SK-N-SH (cell line): ENCODE measurements around the gene METRNL. TPM values are rescaled to one million over a fixed set of nuclear protein-coding genes. Genes with fewer than 3 reads are reported as not detected.
A peak's percentile ranks its signal among the peaks of the same experiment; 100 is the strongest.

Experiments used
- CTCF ChIA-PET: fragments of 300-600, 350-600 bp; formaldehyde crosslinking; extraction: SDS; loops from one replicate; lab custom pipeline; 2021; lab: Yijun Ruan, JAX
- POLR2A ChIA-PET: fragments of 350-600 bp; sonication (Branson Sonifier 250); formaldehyde crosslinking; extraction: SDS; loops from one replicate; lab custom pipeline; 2020; ENCODE audit warnings: antibody characterized with exemption, inconsistent platforms; lab: Yijun Ruan, JAX
- DNase-seq: peaks from one replicate; pipeline ENCODE4 v3.0.0; 2012
- H2AFZ ChIP-seq: fragments of 200-600 bp; sonication (generic); 2 replicates; pipeline ENCODE4 v1.8.1; 2016; ENCODE audit warnings: antibody characterized with exemption, mild to moderate bottlenecking, low read depth
- H3F3A ChIP-seq: fragments of 200-600 bp; sonication (generic); replicated peaks from 2 replicates; pipeline ENCODE3; 2016; ENCODE audit warnings: antibody characterized with exemption, mild to moderate bottlenecking; ENCODE audit not compliant: insufficient read depth
- H3K27ac ChIP-seq, 2 experiments: fragments of 200-500 bp in 1 of 2; fragments of 200-600 bp in 1 of 2; sonication (Bioruptor generic) in 1 of 2; sonication (generic), shearing (Covaris generic) in 1 of 2; 2 replicates each; pipeline versions ENCODE4 v1.5.1 to v1.6.1; 2014 to 2016; ENCODE audit warnings: low read depth in 2 of 2, inconsistent platforms in 1 of 2, low read length in 1 of 2, mild to moderate bottlenecking in 1 of 2, mixed read lengths in 1 of 2
- H3K27me3 ChIP-seq: fragments of 200-600 bp; sonication (generic), shearing (Covaris generic); 2 replicates; pipeline ENCODE4 v1.6.1; 2016; ENCODE audit warnings: mixed run types; ENCODE audit not compliant: insufficient read depth
- H3K36me3 ChIP-seq, 2 experiments: fragments of 200-500 bp in 1 of 2; fragments of 200-600 bp in 1 of 2; sonication (Bioruptor generic) in 1 of 2; sonication (generic) in 1 of 2; replicated peaks in 1 of 2; 2 replicates each; pipeline versions ENCODE3 to v1.5.1; 2014 to 2016; ENCODE audit warnings: low read length in 1 of 2, mild to moderate bottlenecking in 1 of 2; ENCODE audit not compliant: insufficient read depth in 2 of 2, control insufficient read depth in 1 of 2
- H3K4me1 ChIP-seq, 2 experiments: fragments of 200-500 bp in 1 of 2; fragments of 200-600 bp in 1 of 2; sonication (Bioruptor generic) in 1 of 2; sonication (generic), shearing (Covaris generic) in 1 of 2; 2 replicates each; pipeline versions ENCODE4 v1.5.1 to v1.6.1; 2014 to 2016; ENCODE audit warnings: low read depth in 1 of 2, low read length in 1 of 2, mixed run types in 1 of 2; ENCODE audit not compliant: insufficient read depth in 2 of 2, control insufficient read depth in 1 of 2
- H3K4me2 ChIP-seq: fragments of 200-600 bp; sonication (generic), shearing (Covaris generic); 2 replicates; pipeline ENCODE4 v1.6.1; 2017; ENCODE audit warnings: mixed run types
- H3K4me3 ChIP-seq, 2 experiments: fragments of 200-500 bp in 1 of 2; fragments of 200-600 bp in 1 of 2; sonication (Bioruptor generic) in 1 of 2; sonication (generic), shearing (Covaris generic) in 1 of 2; 2 replicates each; pipeline versions ENCODE4 v1.5.1 to v1.8.1; 2014 to 2016; ENCODE audit warnings: low read depth in 2 of 2, inconsistent platforms in 1 of 2, low read length in 1 of 2, mild to moderate bottlenecking in 1 of 2, mixed read lengths in 1 of 2, moderate library complexity in 1 of 2
- H3K79me2 ChIP-seq: fragments of 200-600 bp; sonication (generic); 2 replicates; pipeline ENCODE4 v1.8.1; 2017; ENCODE audit warnings: mild to moderate bottlenecking; ENCODE audit not compliant: insufficient read depth
- H3K9ac ChIP-seq: fragments of 200-600 bp; sonication (generic); 2 replicates; pipeline ENCODE4 v1.6.1; 2017; ENCODE audit warnings: mixed run types
- H3K9me2 ChIP-seq: fragments of 200-600 bp; sonication (generic); 2 replicates; pipeline ENCODE4 v1.6.1; 2017; ENCODE audit warnings: mixed run types
- H3K9me3 ChIP-seq: fragments of 200-600 bp; sonication (generic); 2 replicates; pipeline ENCODE4 v1.6.1; 2017; ENCODE audit warnings: mixed run types, mild to moderate bottlenecking, moderate library complexity
- H4K20me1 ChIP-seq: fragments of 200-600 bp; sonication (generic); 2 replicates; pipeline ENCODE4 v1.6.1; 2017; ENCODE audit warnings: mild to moderate bottlenecking, mixed run types; ENCODE audit not compliant: insufficient read depth
- CTCF ChIP-seq: fragments of 200-600 bp; sonication (generic); IDR thresholded peaks from 2 replicates; pipeline ENCODE4 v1.6.1; 2017; ENCODE audit warnings: antibody characterized with exemption, mild to moderate bottlenecking, moderate library complexity
- EP300 ChIP-seq, 2 experiments: IDR thresholded peaks; 2 replicates each; pipeline versions ENCODE4 v1.4.0 to v1.6.1; 2012; ENCODE audit warnings: borderline replicate concordance in 1 of 2, low read depth in 1 of 2, low read length in 1 of 2
- EZH2phosphoT487 ChIP-seq: fragments of 200-600 bp; sonication (generic); IDR thresholded peaks from 2 replicates; pipeline ENCODE4 v1.6.1; 2017; ENCODE audit warnings: low read depth, mixed run types, mild to moderate bottlenecking, antibody characterized with exemption, moderate library complexity, borderline replicate concordance
- FOSL2 ChIP-seq: IDR thresholded peaks from 2 replicates; pipeline ENCODE4 v1.4.0; 2012; ENCODE audit warnings: low read depth, mild to moderate bottlenecking, moderate library complexity, borderline replicate concordance
- IRF3 ChIP-seq: fragments of 150-350 bp; IDR thresholded peaks from 2 replicates; pipeline ENCODE4 v1.6.1; 2016; ENCODE audit warnings: mild to moderate bottlenecking, low read depth, low read length
- JUND ChIP-seq: IDR thresholded peaks from 2 replicates; pipeline ENCODE4 v1.4.0; 2012
- MXI1 ChIP-seq: IDR thresholded peaks from 2 replicates; pipeline ENCODE4 v1.6.1; 2012; ENCODE audit warnings: mild to moderate bottlenecking, low read depth, low read length, improper control_type of control experiment
- NFIC ChIP-seq: IDR thresholded peaks from 2 replicates; pipeline ENCODE4 v1.4.0; 2012; ENCODE audit warnings: borderline replicate concordance
- PBX3 ChIP-seq: IDR thresholded peaks from 2 replicates; pipeline ENCODE4; 2012
- RAD21 ChIP-seq: IDR thresholded peaks from 2 replicates; pipeline ENCODE4 v1.6.1; 2012; ENCODE audit warnings: mild to moderate bottlenecking, low read length
- SIN3A ChIP-seq: IDR thresholded peaks from 2 replicates; pipeline ENCODE4 v1.6.1; 2012; ENCODE audit warnings: low read depth, mild to moderate bottlenecking, low read length, moderate library complexity, borderline replicate concordance
- TEAD4 ChIP-seq: IDR thresholded peaks from 2 replicates; pipeline ENCODE4 v1.4.0; 2012; ENCODE audit warnings: mild to moderate bottlenecking, borderline replicate concordance; ENCODE audit not compliant: insufficient read depth
- YY1 ChIP-seq: IDR thresholded peaks from 2 replicates; pipeline ENCODE4 v1.4.0; 2012; ENCODE audit warnings: low read depth, mild to moderate bottlenecking
- WGBS: methylation state at CpG from one replicate; pipeline ENCODE4 v1.1.6; 2017; ENCODE audit warnings: low lambda C conversion rate; 5-methylcytosine and 5-hydroxymethylcytosine counted together
- polyA plus RNA-seq, 3 experiments: library from polyadenylated mRNA; depleted of rRNA; stranded (reverse); fragments of >200 nt; gene quantifications; 2 replicates each; pipeline ENCODE4 v1.2.3, GENCODE V29; 2012

Gene METRNL
- polyA plus RNA-seq, 1 of the 3 experiments (the other 2 are of a cell fraction), result 75.5 TPM

GRCh38 chr17:83084621-83085056 lies 5.2 kb downstream of the METRNL start:
- H4K20me1 ChIP-seq, result peaks cover 81% of the 10 kb centered on the region
- WGBS, result 99% methylated on average over 16 of the region's 27 CpGs
- ChIA-PET POLR2A (no interaction called here), CTCF (interaction anchor here (0.7 to 2.0 kb wide), 6 partner anchors 11 to 310 kb away, joined by 3 to 6 read pairs (median 4); no protein-coding TSS in a partner anchor)
- peak overlapping the region in 1 of 2 experiments; percentile 26; a peak in 2 of 4 replicates for H3K4me3 ChIP-seq
- H3F3A ChIP-seq, result peaks cover 30% of the 10 kb centered on the region
- H3K4me2 ChIP-seq, result peak overlapping the region; percentile 97
- peaks cover 31 to 35% of the 10 kb centered on the region in 2 experiments for H3K4me1 ChIP-seq
- H3K9me3 ChIP-seq, result no peaks in the 10 kb centered on the region
- no peak for TF ChIP-seq YY1
- TF ChIP-seq PBX3, result no peak
- TF ChIP-seq RAD21, result no peak
- no peak for TF ChIP-seq SIN3A
- TF ChIP-seq EZH2phosphoT487, result no peak
- TF ChIP-seq JUND, result no peak
- TF ChIP-seq TEAD4, result no peak
- TF ChIP-seq FOSL2, result no peak
- no peak for TF ChIP-seq MXI1
- TF ChIP-seq EP300 (IDR thresholded peaks at IDR 0.05; ENCODE audit: borderline replicate concordance in 1 of 2, low read depth in 1 of 2, low read length in 1 of 2), result no peak
- TF ChIP-seq CTCF, result no peak
- TF ChIP-seq IRF3, result no peak
- H3K36me3 ChIP-seq, result peaks cover 13 to 21% of the 10 kb centered on the region in 2 experiments
- H2AFZ ChIP-seq, result no peak overlapping the region
- H3K27ac ChIP-seq, result peak overlapping the region; percentile 93
- no peaks in the 10 kb centered on the region for H3K27me3 ChIP-seq
- peaks cover 83% of the 10 kb centered on the region for H3K79me2 ChIP-seq
- DNase-seq, result no peak
- no peaks in the 10 kb centered on the region for H3K9me2 ChIP-seq
- peak overlapping the region; percentile 11; the same call in 1 of the 2 replicates for H3K9ac ChIP-seq

- DNase-seq, result no peak
- CTCF ChIA-PET, result interaction anchor here (1.1 to 1.6 kb wide), 3 partner anchors 10 to 310 kb away, joined by 3 to 4 read pairs (median 3); no protein-coding TSS in a partner anchor
- H3K4me2 ChIP-seq, result peak overlapping the region; percentile 97
- POLR2A ChIA-PET, result no interaction called here
- 98% methylated on average over 13 of the region's 22 CpGs for WGBS
- H3K9ac ChIP-seq, result no peak overlapping the region
- no peak overlapping the region for H2AFZ ChIP-seq
- peak overlapping the region in 1 of 2 experiments; percentile 93; a peak in 1 of 4 replicates for H3K27ac ChIP-seq
- H3K27me3 ChIP-seq, result no peaks in the 10 kb centered on the region
- H4K20me1 ChIP-seq, result peaks cover 83% of the 10 kb centered on the region
- H3K36me3 ChIP-seq, result peaks cover 13 to 21% of the 10 kb centered on the region in 2 experiments
- peaks cover 31 to 35% of the 10 kb centered on the region in 2 experiments for H3K4me1 ChIP-seq
- H3K9me3 ChIP-seq, result no peaks in the 10 kb centered on the region
- H3K9me2 ChIP-seq, result no peaks in the 10 kb centered on the region
- no peak for TF ChIP-seq NFIC
- no peak for TF ChIP-seq TEAD4
- peaks cover 30% of the 10 kb centered on the region for H3F3A ChIP-seq
- peaks cover 86% of the 10 kb centered on the region for H3K79me2 ChIP-seq
- no peak overlapping the region for H3K4me3 ChIP-seq
Measured at GRCh38 chr17:83085103-83085502, 5.7 kb downstream of the METRNL start.
